SU-DHL-6 (cell line): ENCODE data around the gene PELI1.

Experiments used
- H2AFZ ChIP-seq: fragments of 200-600 bp; sonication (generic); 2 replicates; pipeline ENCODE4 v1.6.1; 2014; ENCODE audit warnings: low read depth, mild to moderate bottlenecking, moderate library complexity, mixed read lengths, antibody characterized with exemption, low read length; ENCODE audit not compliant: severe bottlenecking
- H3F3A ChIP-seq: fragments of 200-600 bp; shearing (Covaris generic); 2 replicates; pipeline ENCODE4 v1.6.0; 2016; ENCODE audit warnings: antibody characterized with exemption, mild to moderate bottlenecking; ENCODE audit not compliant: insufficient read depth
- H3K27ac ChIP-seq: fragments of 200-600 bp; sonication (generic); 2 replicates; pipeline ENCODE4 v1.5.1; 2016; ENCODE audit warnings: low read depth, mild to moderate bottlenecking, low read length, moderate library complexity, mixed read lengths
- H3K27me3 ChIP-seq: fragments of 200-600 bp; sonication (generic), shearing (Covaris generic); 2 replicates; pipeline ENCODE4 v1.6.0; 2014; ENCODE audit warnings: mild to moderate bottlenecking, low read length
- H3K36me3 ChIP-seq: fragments of 200-600 bp; sonication (generic); 2 replicates; pipeline ENCODE4 v1.6.1; 2014; ENCODE audit warnings: mild to moderate bottlenecking, low read length, mixed read lengths
- H3K4me2 ChIP-seq: fragments of 300-600, 200-600 bp; shearing (Covaris generic), sonication (generic); 2 replicates; pipeline ENCODE4 v1.6.0; 2014; ENCODE audit warnings: low read length, low read depth, mild to moderate bottlenecking; ENCODE audit not compliant: poor library complexity, severe bottlenecking
- H3K4me3 ChIP-seq: fragments of 200-600 bp; sonication (generic); 2 replicates; pipeline ENCODE4 v1.5.1; 2014; ENCODE audit warnings: antibody characterized with exemption, low read length, mild to moderate bottlenecking, mixed read lengths; ENCODE audit not compliant: insufficient read depth, poor library complexity, severe bottlenecking
- H3K79me2 ChIP-seq: fragments of 200-600 bp; sonication (generic); 2 replicates; pipeline ENCODE4 v1.6.1; 2014; ENCODE audit warnings: mild to moderate bottlenecking, low read length, moderate library complexity; ENCODE audit not compliant: insufficient read depth
- H3K9ac ChIP-seq: fragments of 200-600 bp; sonication (generic); 2 replicates; pipeline ENCODE4 v1.7.0; 2014; ENCODE audit warnings: mild to moderate bottlenecking, low read length
- H3K9me2 ChIP-seq: fragments of 200-600 bp; sonication (generic); replicated peaks from 2 replicates; pipeline ENCODE4 v1.6.1; 2014; ENCODE audit warnings: low read length; ENCODE audit not compliant: insufficient read depth
- H3K9me3 ChIP-seq: fragments of 200-600 bp; sonication (generic); 2 replicates; pipeline ENCODE4 v1.6.1; 2014; ENCODE audit warnings: low read length, mixed read lengths; ENCODE audit not compliant: insufficient read depth
- H4K20me1 ChIP-seq: fragments of 200-600 bp; sonication (generic); 2 replicates; pipeline ENCODE4 v1.6.1; 2014; ENCODE audit warnings: low read depth, mild to moderate bottlenecking, antibody characterized with exemption, low read length, moderate library complexity, mixed read lengths
- EZH2phosphoT487 ChIP-seq: fragments of 200-600 bp; sonication (generic), shearing (Covaris generic); conservative IDR thresholded peaks from 2 replicates; pipeline ENCODE4 v1.6.1; 2018; ENCODE audit warnings: mild to moderate bottlenecking, antibody characterized with exemption, low read length, moderate library complexity, mixed read lengths
- TF ChIP-seq, protein P1 (sequence below): fragments of 200-600 bp; sonication (generic); IDR thresholded peaks from one replicate; pipeline ENCODE4 v1.5.1; 2017; ENCODE audit warnings: antibody characterized with exemption, mild to moderate bottlenecking, low read length, moderate library complexity; ENCODE audit not compliant: insufficient read depth, poor library complexity, severe bottlenecking

PELI1 gene

DNA sequence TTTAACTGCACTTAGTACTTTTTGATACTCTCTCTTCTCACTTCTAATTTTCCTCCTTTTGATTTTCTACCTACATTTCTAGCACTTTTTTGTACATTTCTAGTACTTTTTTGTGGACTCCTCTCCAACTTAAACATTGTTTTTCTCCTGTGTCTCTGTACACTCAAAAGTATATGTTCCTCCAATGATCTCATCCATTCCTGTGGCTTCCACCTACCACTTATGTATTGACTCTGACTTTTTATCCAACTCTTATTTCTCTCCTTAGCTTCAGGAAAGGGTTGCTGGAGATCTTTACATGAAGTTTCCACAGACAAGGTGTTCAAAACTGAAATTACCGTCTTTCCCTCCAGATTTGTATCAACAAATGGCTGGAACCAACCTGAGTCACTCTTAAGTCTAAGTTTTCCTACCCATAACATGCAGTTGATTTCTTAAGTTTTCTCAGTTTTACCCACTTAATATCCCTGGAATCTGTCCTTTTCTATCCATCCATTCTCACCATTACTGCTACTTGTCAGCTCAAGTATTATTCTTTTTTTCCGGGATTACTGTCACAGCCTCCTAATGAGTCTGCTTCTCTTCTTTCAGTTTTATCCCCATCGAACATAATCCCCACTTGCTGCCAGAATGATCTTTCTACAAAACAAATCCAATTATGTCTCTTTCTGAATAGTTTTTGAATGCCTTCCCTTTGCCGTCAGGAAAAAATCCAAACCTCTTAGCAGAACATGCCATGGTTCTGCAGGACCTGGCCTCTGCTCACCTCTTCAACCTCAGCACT, 22.6 kb upstream of the PELI1 start:
- no peaks in the 10 kb centered on the region for H3K79me2 ChIP-seq
- H3K9me2 ChIP-seq: no peaks in the 10 kb centered on the region
- TF ChIP-seq, protein P1, sequence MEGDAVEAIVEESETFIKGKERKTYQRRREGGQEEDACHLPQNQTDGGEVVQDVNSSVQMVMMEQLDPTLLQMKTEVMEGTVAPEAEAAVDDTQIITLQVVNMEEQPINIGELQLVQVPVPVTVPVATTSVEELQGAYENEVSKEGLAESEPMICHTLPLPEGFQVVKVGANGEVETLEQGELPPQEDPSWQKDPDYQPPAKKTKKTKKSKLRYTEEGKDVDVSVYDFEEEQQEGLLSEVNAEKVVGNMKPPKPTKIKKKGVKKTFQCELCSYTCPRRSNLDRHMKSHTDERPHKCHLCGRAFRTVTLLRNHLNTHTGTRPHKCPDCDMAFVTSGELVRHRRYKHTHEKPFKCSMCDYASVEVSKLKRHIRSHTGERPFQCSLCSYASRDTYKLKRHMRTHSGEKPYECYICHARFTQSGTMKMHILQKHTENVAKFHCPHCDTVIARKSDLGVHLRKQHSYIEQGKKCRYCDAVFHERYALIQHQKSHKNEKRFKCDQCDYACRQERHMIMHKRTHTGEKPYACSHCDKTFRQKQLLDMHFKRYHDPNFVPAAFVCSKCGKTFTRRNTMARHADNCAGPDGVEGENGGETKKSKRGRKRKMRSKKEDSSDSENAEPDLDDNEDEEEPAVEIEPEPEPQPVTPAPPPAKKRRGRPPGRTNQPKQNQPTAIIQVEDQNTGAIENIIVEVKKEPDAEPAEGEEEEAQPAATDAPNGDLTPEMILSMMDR: no peak
- no peak for TF ChIP-seq EZH2phosphoT487
- no peak overlapping the region for H3K27ac ChIP-seq
- H2AFZ ChIP-seq: no peak overlapping the region
- H3K36me3 ChIP-seq: peaks cover 11% of the 10 kb centered on the region; the same call in 1 of the 2 replicates
- H3F3A ChIP-seq: no peaks in the 10 kb centered on the region
- H3K9ac ChIP-seq: no peak overlapping the region
- H3K27me3 ChIP-seq: no peaks in the 10 kb centered on the region
- H3K4me3 ChIP-seq: no peak overlapping the region
- no peak overlapping the region for H3K4me2 ChIP-seq
- H3K9me3 ChIP-seq: no peaks in the 10 kb centered on the region
- H4K20me1 ChIP-seq: peaks cover 4% of the 10 kb centered on the region; the same call in 1 of the 2 replicates

DNA sequence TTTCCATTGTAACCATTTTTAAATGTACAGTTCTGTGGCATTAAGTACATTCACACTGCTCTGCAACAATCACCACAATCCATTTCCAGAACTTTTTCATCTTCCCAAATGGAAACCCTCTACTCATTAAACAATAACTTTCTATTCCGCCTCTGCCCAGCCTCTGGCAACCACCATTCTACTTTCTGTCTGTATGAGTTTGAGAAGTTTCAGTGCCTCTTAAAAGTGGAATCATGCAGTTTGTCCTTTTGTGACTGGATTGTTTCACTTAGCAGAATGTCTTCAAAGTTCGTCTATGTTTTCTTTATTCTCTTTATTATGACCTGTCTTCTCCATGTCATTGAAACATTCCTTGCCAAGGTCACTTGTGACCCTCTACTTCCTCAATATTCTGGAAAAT, 22.0 kb upstream of the PELI1 start:
- Histone ChIP-seq H4K20me1 (peaks cover 4% of the 10 kb centered on the region; the same call in 1 of the 2 replicates), H2AFZ (no peak overlapping the region), H3K79me2 (no peaks in the 10 kb centered on the region), H3K9me2 (no peaks in the 10 kb centered on the region), H3K4me2 (no peak overlapping the region), H3K27me3 (no peaks in the 10 kb centered on the region), H3K9me3 (no peaks in the 10 kb centered on the region), H3K4me3 (no peak overlapping the region), H3F3A (no peaks in the 10 kb centered on the region), H3K27ac (no peak overlapping the region), H3K36me3 (peaks cover 11% of the 10 kb centered on the region; the same call in 1 of the 2 replicates), H3K9ac (no peak overlapping the region)
- TF ChIP-seq EZH2phosphoT487: no peak
- TF ChIP-seq, protein P1: no peak

DNA sequence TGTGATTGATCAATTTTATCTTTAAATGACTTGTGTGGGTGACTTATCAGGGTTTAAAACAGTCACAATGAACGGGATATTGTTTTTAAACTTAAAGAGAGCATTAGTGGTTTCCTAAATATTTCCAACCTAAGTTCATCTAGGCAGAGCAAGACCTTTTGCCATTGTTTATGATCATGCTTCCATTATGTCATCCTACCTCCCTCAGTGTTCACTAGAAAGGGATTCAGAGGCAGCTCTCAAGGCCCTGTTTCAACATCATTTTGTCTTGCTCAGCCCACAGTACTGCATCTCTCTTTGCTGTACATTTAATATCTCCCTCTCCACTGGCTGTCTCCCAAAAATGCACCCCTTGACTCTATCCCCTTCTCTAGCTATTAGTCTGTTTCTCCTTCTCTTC, 21.5 kb upstream of the PELI1 start:
- no peak overlapping the region for H3K4me2 ChIP-seq
- no peak overlapping the region for H3K9ac ChIP-seq
- peaks cover 11% of the 10 kb centered on the region; the same call in 1 of the 2 replicates for H3K36me3 ChIP-seq
- no peak overlapping the region for H3K4me3 ChIP-seq
- no peak overlapping the region for H3K27ac ChIP-seq
- H3K9me2 ChIP-seq: no peaks in the 10 kb centered on the region
- H3F3A ChIP-seq: no peaks in the 10 kb centered on the region
- no peaks in the 10 kb centered on the region for H3K27me3 ChIP-seq
- peaks cover 4% of the 10 kb centered on the region; the same call in 1 of the 2 replicates for H4K20me1 ChIP-seq
- H3K79me2 ChIP-seq: no peaks in the 10 kb centered on the region
- TF ChIP-seq, protein P1: no peak
- no peak for TF ChIP-seq EZH2phosphoT487
- H3K9me3 ChIP-seq: no peaks in the 10 kb centered on the region
- no peak overlapping the region for H2AFZ ChIP-seq
